Measurements from ENCODE around the gene NKX1-1.

DNA sequence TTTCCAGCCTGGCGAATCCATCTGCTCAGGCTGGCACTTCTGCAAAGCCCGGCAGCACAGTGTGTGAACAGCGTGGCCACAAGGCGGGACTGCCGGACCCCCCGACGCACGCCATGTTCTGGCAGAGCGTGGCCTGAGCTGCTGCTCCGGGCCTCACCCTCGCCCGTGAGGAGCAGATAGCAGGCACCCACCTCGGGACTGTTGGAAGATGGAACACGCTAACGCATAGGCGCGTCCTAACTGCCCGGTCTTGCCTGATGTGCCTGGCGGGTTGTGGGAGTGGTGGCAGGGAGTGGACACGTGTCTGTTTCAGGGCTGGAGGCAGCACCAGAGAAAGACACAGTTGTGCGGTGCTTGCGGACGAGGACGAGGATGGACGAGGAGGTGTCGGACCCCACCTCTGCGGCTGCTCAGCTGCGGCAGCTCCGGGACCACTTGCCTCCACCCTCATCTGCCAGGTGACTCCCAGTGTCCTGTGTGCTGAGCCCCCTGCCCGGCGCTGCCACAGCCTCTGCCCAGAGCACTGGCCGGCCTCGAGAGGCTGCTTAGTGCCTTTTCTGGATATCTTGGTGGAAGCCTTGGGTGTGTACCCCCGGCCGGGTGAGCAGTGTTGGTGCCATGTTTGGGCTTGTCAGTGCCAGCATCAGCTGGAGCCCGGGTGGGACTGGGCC lies 31.1 kb downstream of the NKX1-1 start:
- TF ChIP-seq, protein P1, sequence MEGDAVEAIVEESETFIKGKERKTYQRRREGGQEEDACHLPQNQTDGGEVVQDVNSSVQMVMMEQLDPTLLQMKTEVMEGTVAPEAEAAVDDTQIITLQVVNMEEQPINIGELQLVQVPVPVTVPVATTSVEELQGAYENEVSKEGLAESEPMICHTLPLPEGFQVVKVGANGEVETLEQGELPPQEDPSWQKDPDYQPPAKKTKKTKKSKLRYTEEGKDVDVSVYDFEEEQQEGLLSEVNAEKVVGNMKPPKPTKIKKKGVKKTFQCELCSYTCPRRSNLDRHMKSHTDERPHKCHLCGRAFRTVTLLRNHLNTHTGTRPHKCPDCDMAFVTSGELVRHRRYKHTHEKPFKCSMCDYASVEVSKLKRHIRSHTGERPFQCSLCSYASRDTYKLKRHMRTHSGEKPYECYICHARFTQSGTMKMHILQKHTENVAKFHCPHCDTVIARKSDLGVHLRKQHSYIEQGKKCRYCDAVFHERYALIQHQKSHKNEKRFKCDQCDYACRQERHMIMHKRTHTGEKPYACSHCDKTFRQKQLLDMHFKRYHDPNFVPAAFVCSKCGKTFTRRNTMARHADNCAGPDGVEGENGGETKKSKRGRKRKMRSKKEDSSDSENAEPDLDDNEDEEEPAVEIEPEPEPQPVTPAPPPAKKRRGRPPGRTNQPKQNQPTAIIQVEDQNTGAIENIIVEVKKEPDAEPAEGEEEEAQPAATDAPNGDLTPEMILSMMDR (IDR thresholded peaks at IDR 0.05) = no peak
- no peak for TF ChIP-seq POLR2AphosphoS5 (IDR thresholded peaks at IDR 0.05; ENCODE audit: insufficient read depth in 1 of 2, low read depth in 1 of 2)
